Measurements from ENCODE around the gene TMPRSS12.

- no peak for TF ChIP-seq CTCF (conservative IDR thresholded peaks at IDR 0.05)
- no peak for TF ChIP-seq ZFX (IDR thresholded peaks at IDR 0.05)
Measured at GRCh38 chr12:50887191-50887590, 44.5 kb downstream of the TMPRSS12 start.
